Thymus (tissue), 11 donors: Measurements from ENCODE around the gene FSIP1. TPM values are rescaled to one million over a fixed set of nuclear protein-coding genes. Genes with fewer than 3 reads are reported as not detected.

Source experiments
- DNase-seq, 9 donors: peaks; one replicate each; pipeline ENCODE4 v3.0.0-alpha.2; 2013; ENCODE audit warnings: low spot score in 9 of 9, low read depth in 6 of 9, missing footprints in 1 of 9
- H3K27ac ChIP-seq, 2 donors: one replicate each; pipeline ENCODE4 v1.5.1; 2013; ENCODE audit warnings: control low read depth in 1 of 2, low read depth in 1 of 2, low read length in 1 of 2, mild to moderate bottlenecking in 1 of 2, moderate library complexity in 1 of 2
- H3K27me3 ChIP-seq, 2 donors: one replicate each; pipeline ENCODE4 v1.5.1; 2013; ENCODE audit warnings: low read length in 1 of 2; ENCODE audit not compliant: control insufficient read depth in 2 of 2, insufficient read depth in 1 of 2
- H3K36me3 ChIP-seq, 2 donors: one replicate each; pipeline ENCODE4 v1.5.1; 2013; ENCODE audit warnings: low read length in 1 of 2, mild to moderate bottlenecking in 1 of 2, moderate library complexity in 1 of 2; ENCODE audit not compliant: control insufficient read depth in 2 of 2, insufficient read depth in 2 of 2
- H3K4me1 ChIP-seq, 2 donors: one replicate each; pipeline ENCODE4 v1.5.1; 2013; ENCODE audit warnings: low read length in 2 of 2; ENCODE audit not compliant: control insufficient read depth in 2 of 2, insufficient read depth in 2 of 2
- H3K4me3 ChIP-seq, 2 donors: one replicate each; pipeline ENCODE4 v1.5.1; 2013; ENCODE audit warnings: low read length in 2 of 2, control low read depth in 1 of 2, mild to moderate bottlenecking in 1 of 2
- H3K9me3 ChIP-seq, 2 donors: one replicate each; pipeline ENCODE4 v1.5.1; 2013; ENCODE audit warnings: low read length in 1 of 2, mild to moderate bottlenecking in 1 of 2; ENCODE audit not compliant: control insufficient read depth in 2 of 2, insufficient read depth in 1 of 2
- WGBS: extraction: QIAGEN DNeasy Blood & Tissue Kit; methylation state at CpG from one replicate; pipeline ENCODE4 v1.1.7; 2013; 5-methylcytosine and 5-hydroxymethylcytosine counted together
- polyA plus RNA-seq: library from polyadenylated mRNA; stranded (reverse); fragments of 200-250 nt; gene quantifications from one replicate; pipeline ENCODE4 v1.2.3, GENCODE V29; 2013
- total RNA-seq: library from RNA; stranded (reverse); fragments of 120-200 nt; gene quantifications from one replicate; pipeline ENCODE4 v1.2.4, GENCODE V29; 2013
- donor health status: healthy.

FSIP1 gene
- total and polyA plus RNA-seq, 2 donors, result 0.37 to 0.76 TPM

DNA sequence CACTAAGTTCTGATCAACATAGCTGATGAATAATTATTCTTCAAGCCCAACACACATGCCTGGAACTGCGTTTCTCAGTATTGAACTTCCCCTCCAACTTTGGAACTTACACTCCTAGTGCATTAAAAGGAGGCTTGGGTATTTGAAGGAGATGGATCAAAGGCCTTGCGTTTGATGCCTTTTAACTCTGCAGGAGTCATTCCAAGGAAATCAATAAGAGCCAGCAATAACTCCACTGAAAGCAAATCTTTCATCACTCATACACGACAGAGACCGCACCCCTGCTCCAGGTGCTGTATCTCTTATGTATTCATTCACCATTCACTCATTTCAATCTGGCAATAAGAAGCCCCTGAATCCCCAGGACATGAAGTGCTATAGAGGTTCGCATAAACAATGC lies 14.0 kb upstream of the FSIP1 start:
- no peak for DNase-seq
- Histone ChIP-seq H3K4me3 (no peak overlapping the region), H3K36me3 (no peaks in the 10 kb centered on the region), H3K9me3 (no peaks in the 10 kb centered on the region), H3K4me1 (no peaks in the 10 kb centered on the region), H3K27ac (no peak overlapping the region), H3K27me3 (no peaks in the 10 kb centered on the region)
- WGBS, result 97% methylated on average over 5 of the region's 5 CpGs

DNA sequence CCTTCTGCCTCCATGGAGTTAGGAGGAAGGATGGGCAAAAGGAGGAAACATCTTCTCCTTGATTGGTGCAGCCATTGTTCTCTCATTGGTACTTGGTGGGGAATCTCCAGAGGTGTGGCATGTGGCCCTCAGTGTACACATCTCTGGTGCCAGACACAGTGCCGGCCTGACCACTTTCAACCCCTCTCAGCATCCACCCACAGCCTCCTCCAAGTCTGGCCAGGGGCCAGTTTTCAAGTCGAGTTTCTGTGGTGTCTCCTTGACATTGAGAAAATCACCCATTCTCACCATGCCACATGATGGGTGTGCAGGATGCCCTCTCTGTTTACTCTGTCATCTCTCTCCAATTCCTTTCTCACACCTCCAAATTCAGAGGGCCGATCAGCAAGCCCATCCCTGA lies 12.8 kb upstream of the FSIP1 start:
- Histone ChIP-seq H3K36me3 (no peaks in the 10 kb centered on the region), H3K4me3 (no peak overlapping the region), H3K9me3 (no peaks in the 10 kb centered on the region), H3K4me1 (no peaks in the 10 kb centered on the region), H3K27ac (no peak overlapping the region), H3K27me3 (no peaks in the 10 kb centered on the region)
- WGBS, result 90% methylated on average over 3 of the region's 3 CpGs
- no peak for DNase-seq

DNA sequence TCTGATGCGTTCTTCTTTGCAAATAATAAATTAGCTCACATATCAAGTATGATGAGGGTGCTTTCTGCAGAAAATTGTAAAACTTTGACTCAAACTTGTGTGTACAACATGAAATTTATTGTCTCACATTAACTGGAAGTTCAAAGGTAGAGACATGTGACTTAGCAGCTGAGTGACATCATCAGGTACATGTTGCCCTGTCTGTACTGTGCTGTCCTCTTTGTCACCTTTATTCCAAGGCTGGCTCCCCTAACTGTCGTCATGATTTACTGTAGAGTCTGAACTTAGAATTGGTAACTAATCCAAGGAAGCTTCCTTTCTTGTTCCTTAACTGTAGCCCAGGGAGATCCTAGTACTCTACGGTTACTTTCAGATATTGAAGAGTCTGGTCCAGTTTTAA lies 12.3 kb upstream of the FSIP1 start:
- H3K27ac ChIP-seq, result no peak overlapping the region
- H3K9me3 ChIP-seq, result no peaks in the 10 kb centered on the region
- H3K27me3 ChIP-seq, result no peaks in the 10 kb centered on the region
- no peaks in the 10 kb centered on the region for H3K4me1 ChIP-seq
- DNase-seq, result no peak
- H3K36me3 ChIP-seq, result no peaks in the 10 kb centered on the region
- WGBS, result 91% methylated on average over 3 of the region's 3 CpGs
- H3K4me3 ChIP-seq, result no peak overlapping the region

DNA sequence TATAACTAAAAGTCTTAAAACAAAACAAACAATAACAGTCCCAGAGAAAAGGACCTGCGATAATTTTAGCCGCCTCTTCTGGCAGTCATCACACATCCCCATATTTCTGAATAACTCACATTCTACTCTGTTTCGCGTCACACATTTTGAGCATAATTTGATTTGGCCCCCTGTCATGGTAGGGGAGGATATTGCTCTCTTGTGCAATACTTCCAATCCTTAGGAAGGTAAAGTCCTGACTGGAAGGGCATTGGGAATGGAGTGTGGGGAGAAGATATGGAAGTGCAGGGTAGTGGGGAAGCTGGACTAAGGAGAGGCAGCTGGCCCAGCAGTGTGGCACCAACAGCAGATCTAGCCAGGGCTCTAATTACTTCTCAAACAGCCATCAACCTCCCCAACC lies 11.3 kb upstream of the FSIP1 start:
- Histone ChIP-seq H3K4me1 (no peaks in the 10 kb centered on the region), H3K27ac (no peak overlapping the region), H3K9me3 (no peaks in the 10 kb centered on the region), H3K36me3 (no peaks in the 10 kb centered on the region), H3K4me3 (no peak overlapping the region), H3K27me3 (no peaks in the 10 kb centered on the region)
- 96% methylated on average over 4 of the region's 4 CpGs for WGBS
- DNase-seq, result no peak

DNA sequence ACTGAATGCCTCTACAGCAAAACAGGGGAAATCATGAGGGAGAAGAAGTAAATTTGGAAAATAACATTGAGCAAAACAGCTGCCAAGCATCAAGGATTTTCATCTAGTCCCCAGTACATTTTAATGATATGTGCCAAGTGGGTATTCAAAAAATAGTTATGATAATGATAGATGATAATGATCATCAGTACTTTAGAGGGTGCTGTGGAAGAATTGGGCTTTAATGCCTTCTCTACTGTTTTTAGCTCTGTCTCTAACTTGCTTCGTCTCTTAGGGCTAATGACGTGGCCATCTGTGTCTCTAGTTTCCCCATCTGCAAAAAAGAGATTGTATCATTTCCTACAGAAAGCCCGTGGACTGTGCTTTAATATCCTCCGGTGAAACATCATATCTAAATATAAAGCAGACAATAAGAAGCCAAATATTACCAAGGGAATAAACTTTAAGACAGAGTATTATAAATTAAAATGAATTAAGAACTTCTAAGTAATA lies 10.2 kb upstream of the FSIP1 start:
- Histone ChIP-seq H3K4me3 (no peak overlapping the region), H3K4me1 (peaks cover 2 to 4% of the 10 kb centered on the region in 2 donors), H3K27me3 (no peaks in the 10 kb centered on the region), H3K36me3 (no peaks in the 10 kb centered on the region), H3K9me3 (no peaks in the 10 kb centered on the region), H3K27ac (no peak overlapping the region)
- 16% methylated on average over 4 of the region's 4 CpGs for WGBS
- no peak for DNase-seq

DNA sequence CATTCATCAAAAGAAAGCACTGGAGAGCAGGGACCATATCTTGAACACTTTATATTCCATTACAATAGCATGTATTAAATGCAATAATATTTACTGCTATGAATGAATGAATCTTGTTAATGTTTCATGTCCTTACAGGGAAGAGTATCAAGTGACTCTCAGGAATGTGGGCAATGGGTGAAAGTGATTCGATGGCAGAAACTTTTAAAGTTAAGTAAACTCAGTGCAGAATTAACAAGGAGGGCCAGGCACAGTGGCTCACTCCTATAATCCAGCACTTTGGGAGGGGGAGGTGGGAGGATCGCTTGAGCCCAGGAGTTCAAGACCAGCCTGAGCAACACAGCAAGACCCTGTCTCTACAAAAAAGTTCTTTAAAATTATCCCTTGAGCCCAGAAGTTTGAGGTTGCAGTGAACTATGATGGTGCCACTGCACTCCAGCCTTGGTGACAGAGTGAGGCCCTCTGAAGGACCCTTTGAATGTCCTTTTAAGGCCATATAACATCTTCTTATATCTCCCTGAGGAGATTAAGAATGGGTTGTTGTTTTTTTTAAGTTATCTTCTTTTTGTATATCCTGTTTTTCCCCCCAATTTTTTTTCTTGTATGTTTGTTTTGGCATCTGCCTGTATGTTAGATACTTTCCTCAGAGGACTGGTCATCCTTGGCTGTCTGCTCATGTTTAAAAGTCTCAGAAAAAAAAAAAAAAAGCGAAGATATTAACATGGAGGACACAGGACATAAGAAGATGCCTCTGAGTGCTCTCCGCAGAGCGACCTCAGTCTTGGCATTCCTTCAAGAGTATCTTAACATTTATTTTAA lies 9.6 kb upstream of the FSIP1 start:
- Histone ChIP-seq H3K27ac (no peak overlapping the region), H3K4me3 (no peak overlapping the region), H3K36me3 (no peaks in the 10 kb centered on the region), H3K27me3 (no peaks in the 10 kb centered on the region), H3K9me3 (no peaks in the 10 kb centered on the region), H3K4me1 (peaks cover 4 to 7% of the 10 kb centered on the region in 2 donors)
- WGBS, result 98% methylated on average over 5 of the region's 5 CpGs
- no peak for DNase-seq

DNA sequence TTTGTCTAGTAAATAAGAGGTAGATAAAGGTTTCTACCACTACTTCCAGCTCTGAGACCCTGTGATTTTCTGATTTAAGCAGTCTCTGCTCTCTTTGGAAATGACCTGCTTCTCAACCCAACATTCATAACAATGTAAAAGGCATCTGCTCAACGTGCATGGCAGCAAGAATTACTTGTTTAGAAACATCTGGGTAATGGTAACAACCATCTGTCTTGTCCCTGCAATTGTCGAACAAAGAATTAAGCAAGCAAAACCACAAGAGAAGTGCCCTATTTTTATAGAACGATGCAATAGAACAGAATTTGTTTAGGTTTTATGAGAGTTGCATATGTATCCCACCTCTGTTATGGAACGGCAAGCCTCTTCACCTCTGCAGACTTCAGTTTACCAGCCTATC lies 7.1 kb upstream of the FSIP1 start:
- no peak for DNase-seq
- H3K27ac ChIP-seq, result no peak overlapping the region
- WGBS, result 80% methylated on average over 4 of the region's 4 CpGs

DNA sequence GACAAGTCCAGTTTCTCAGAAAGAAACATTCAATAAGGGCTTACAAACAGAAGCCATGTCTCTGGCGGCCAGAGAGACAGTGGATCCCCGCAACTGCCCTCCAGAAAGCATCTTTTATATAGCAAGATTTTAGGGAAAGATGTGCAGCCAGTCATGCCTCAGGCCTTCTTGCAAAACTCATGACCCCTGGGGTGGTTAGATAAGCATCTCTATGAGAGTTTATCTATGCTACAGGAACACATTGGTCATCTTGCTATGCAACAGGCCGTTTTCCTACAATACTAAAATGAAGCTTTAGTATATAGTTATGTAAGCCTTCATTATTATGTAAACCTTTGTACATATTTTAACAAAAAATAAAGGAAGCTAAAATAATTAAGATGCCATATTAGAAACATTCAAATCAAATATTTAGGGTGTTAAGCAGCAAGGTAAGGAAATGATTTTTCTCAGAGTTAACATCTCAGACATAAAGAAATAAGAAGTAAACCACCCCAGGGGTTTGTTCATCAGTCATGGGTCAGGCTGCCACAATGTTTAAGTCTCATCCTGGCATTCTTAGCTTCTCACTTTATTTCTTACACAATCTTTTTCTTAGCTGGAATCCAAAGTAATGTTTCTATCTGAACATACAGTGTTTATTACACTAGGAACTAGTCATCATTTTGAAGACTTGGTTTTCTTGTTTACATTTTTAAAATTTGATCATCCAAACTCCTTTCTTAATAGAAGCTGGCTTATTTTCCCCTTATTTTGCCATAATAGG lies 6.3 kb upstream of the FSIP1 start:
- no peaks in the 10 kb centered on the region for H3K27me3 ChIP-seq
- H3K4me1 ChIP-seq, result peaks cover 4 to 9% of the 10 kb centered on the region in 2 donors
- no peaks in the 10 kb centered on the region for H3K9me3 ChIP-seq
- H3K4me3 ChIP-seq, result no peak overlapping the region
- no peaks in the 10 kb centered on the region for H3K36me3 ChIP-seq
- H3K27ac ChIP-seq, result no peak overlapping the region
- WGBS, result 87% methylated on average over 3 of the region's 3 CpGs
- no peak for DNase-seq

More for the DNA sequence above, 7.1 kb upstream of the FSIP1 start:
- H3K9me3 ChIP-seq, result no peaks in the 10 kb centered on the region
- H3K4me3 ChIP-seq, result no peak overlapping the region
- H3K36me3 ChIP-seq, result no peaks in the 10 kb centered on the region
- peaks cover 4 to 7% of the 10 kb centered on the region in 2 donors for H3K4me1 ChIP-seq
- no peaks in the 10 kb centered on the region for H3K27me3 ChIP-seq

DNA sequence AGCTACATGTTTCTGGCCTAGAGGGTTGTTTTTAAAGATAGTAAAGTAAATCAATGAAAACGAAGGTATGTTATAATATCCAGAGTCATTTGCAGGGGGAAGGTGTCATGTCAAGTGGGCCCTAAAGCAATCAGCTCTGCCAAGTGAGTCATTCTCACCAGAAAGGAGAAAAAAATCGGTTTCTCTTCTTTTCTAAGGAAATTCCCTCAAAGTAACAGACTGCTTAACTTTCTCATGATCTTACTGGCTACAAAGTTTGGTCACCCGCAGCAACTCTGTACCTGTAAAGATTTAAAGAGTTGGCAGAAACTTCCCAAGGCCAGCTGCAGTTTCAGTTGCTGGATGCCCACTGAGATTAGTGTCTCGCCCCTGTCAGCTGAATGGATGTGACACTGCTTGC lies 5.5 kb upstream of the FSIP1 start:
- 91% methylated on average over 4 of the region's 4 CpGs for WGBS
- H3K4me3 ChIP-seq, result no peak overlapping the region

More for the DNA sequence above, 5.5 kb upstream of the FSIP1 start:
- Histone ChIP-seq H3K9me3 (no peaks in the 10 kb centered on the region), H3K36me3 (no peaks in the 10 kb centered on the region), H3K27ac (no peak overlapping the region), H3K27me3 (no peaks in the 10 kb centered on the region), H3K4me1 (peaks cover 10 to 17% of the 10 kb centered on the region in 2 donors)
- DNase-seq, result no peak
